ENCODE results near the gene HAAO. TPM values are rescaled to one million over a fixed set of nuclear protein-coding genes. Genes with fewer than 3 reads are reported as not detected.
A peak's percentile ranks its signal among the peaks of the same experiment; 100 is the strongest.

Gene HAAO
- total RNA-seq, 1 donor from 2014 or later = not detected

DNA sequence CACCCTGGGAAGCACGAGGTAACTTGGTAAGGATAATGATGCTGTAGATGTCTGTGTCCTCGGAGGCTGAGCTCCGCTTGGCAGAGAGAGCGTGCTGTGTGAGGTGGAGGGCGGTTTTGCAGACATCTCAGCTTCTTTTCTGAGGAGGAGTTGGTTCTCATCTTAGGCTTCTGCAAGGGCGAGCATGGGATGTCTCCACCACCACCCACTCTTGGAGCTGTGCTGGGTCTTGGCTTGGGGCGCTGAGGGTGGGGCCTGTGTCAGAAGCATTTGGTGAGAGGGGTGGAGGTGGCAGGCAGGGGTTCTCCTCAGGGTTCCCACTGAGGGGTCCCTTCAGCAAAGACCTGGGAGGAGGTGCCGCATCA lies 37.6 kb downstream of the HAAO start:
- peaks cover 5% of the 10 kb centered on the region for H3K27me3 Mint-ChIP-seq (ENCODE audit: unreplicated experiment)
- peaks cover 11% of the 10 kb centered on the region for H3K9me3 Mint-ChIP-seq (ENCODE audit: unreplicated experiment)
- DNase-seq = no peak
- H3K4me3 Mint-ChIP-seq (ENCODE audit: unreplicated experiment) = peak overlapping the region; percentile 69
- H3K4me1 Mint-ChIP-seq (ENCODE audit: low read depth, unreplicated experiment) = peaks cover 38% of the 10 kb centered on the region
- TF ChIP-seq, protein P1, sequence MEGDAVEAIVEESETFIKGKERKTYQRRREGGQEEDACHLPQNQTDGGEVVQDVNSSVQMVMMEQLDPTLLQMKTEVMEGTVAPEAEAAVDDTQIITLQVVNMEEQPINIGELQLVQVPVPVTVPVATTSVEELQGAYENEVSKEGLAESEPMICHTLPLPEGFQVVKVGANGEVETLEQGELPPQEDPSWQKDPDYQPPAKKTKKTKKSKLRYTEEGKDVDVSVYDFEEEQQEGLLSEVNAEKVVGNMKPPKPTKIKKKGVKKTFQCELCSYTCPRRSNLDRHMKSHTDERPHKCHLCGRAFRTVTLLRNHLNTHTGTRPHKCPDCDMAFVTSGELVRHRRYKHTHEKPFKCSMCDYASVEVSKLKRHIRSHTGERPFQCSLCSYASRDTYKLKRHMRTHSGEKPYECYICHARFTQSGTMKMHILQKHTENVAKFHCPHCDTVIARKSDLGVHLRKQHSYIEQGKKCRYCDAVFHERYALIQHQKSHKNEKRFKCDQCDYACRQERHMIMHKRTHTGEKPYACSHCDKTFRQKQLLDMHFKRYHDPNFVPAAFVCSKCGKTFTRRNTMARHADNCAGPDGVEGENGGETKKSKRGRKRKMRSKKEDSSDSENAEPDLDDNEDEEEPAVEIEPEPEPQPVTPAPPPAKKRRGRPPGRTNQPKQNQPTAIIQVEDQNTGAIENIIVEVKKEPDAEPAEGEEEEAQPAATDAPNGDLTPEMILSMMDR (IDR thresholded peaks at IDR 0.05; ENCODE audit: partially characterized antibody, unreplicated experiment) = no peak
- peak overlapping the region; percentile 93 for H3K27ac Mint-ChIP-seq (ENCODE audit: unreplicated experiment)
- H3K36me3 Mint-ChIP-seq (ENCODE audit: unreplicated experiment) = peaks cover 5% of the 10 kb centered on the region

DNA sequence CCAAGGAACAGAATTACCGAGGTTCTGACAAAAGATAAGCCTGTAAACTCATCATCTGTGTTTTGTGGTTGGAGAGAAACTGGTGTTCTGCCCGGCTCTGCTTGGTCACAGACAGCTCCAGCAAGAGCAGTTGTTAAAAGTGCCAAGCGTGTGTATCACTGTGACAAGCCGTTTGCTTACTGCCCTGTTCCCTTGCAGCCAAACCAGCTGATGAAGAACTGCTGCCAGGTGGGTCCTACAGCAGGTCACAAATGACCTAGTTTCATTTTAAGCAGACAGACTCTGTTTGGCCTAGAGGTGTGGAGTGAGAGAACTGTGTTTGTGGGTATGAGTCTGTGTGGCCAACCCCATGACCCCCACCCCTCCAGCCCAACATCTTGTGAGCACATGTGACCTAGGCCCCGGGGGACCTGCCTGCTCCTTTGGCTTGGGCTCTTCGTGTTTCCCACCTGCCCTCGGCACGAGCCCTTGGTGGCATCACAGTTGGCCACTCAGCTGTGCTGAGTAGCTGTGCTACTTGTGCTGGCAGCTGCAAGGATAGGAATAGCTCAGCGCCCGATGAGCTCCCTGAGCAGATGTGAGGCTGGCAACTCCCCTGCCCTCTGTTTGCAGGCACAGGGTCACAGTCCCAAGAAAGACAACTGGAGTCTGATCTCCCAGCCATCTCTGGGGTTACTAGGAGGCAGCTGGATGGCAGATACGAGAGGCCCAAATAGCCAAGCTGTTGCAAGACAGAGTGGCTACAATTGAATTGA lies 38.2 kb downstream of the HAAO start:
- H3K27ac Mint-ChIP-seq (ENCODE audit: unreplicated experiment) = peak overlapping the region; percentile 93
- H3K4me1 Mint-ChIP-seq (ENCODE audit: low read depth, unreplicated experiment) = peaks cover 38% of the 10 kb centered on the region
- H3K27me3 Mint-ChIP-seq (ENCODE audit: unreplicated experiment) = peaks cover 5% of the 10 kb centered on the region
- H3K9me3 Mint-ChIP-seq (ENCODE audit: unreplicated experiment) = peaks cover 9% of the 10 kb centered on the region
- TF ChIP-seq, protein P1 (IDR thresholded peaks at IDR 0.05; ENCODE audit: partially characterized antibody, unreplicated experiment) = no peak
- H3K4me3 Mint-ChIP-seq (ENCODE audit: unreplicated experiment) = peak overlapping the region; percentile 69
- H3K36me3 Mint-ChIP-seq (ENCODE audit: unreplicated experiment) = peaks cover 5% of the 10 kb centered on the region
- DNase-seq = peak; percentile 68

DNA sequence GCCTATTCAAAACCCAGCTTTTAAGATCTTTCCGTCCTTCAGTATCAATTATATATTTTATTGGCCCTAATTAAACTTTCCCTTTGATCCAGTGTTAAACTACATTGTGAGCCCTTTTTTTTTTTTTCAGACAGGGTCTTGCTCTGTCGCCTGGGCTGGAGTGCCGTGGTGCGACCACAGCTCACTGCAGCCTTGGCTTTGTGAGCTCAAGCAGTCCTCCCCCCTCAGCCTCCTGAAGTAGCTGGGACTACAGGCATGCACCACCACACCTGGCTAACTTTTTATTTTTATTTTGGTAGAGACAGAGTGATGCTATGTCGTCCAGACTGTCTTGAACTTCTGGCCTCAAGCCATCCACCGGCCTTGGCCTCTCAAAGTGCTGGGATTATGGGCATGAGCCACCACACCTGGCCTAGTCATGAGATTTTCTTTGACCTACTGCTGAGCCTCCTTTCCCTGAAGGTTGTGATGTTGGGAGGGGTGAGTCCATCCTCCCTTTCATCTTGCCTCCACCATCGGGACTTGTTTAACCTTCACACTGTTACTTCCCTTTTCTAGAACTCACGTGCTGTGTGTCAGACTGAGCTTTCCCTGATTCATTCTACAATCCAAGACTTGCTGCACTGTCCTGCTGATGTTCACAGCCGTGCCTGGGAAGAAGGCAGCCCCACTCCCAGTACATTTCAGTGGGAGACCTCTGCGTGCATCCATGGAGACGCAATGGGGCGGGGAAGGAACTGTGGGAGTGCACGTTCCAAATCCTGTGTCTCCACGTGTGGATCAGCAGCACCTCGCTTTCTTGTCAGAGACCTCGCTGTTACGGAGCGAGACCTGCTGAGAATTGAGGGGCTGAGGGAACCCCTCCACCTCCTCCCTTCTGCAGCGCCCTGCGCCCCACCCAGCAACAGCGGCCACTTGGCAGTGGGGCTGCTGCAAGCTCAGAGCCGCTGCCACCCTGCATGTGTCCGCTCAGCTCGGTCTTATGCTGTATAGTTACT lies 39.3 kb downstream of the HAAO start:
- no peak overlapping the region for H3K4me3 Mint-ChIP-seq (ENCODE audit: unreplicated experiment)
- H3K36me3 Mint-ChIP-seq (ENCODE audit: unreplicated experiment) = no peaks in the 10 kb centered on the region
- H3K4me1 Mint-ChIP-seq (ENCODE audit: low read depth, unreplicated experiment) = peaks cover 28% of the 10 kb centered on the region
- TF ChIP-seq, protein P1 (IDR thresholded peaks at IDR 0.05; ENCODE audit: partially characterized antibody, unreplicated experiment) = no peak
- peaks cover 6% of the 10 kb centered on the region for H3K9me3 Mint-ChIP-seq (ENCODE audit: unreplicated experiment)
- no peak overlapping the region for H3K27ac Mint-ChIP-seq (ENCODE audit: unreplicated experiment)
- H3K27me3 Mint-ChIP-seq (ENCODE audit: unreplicated experiment) = peaks cover 5% of the 10 kb centered on the region
- DNase-seq = no peak

DNA sequence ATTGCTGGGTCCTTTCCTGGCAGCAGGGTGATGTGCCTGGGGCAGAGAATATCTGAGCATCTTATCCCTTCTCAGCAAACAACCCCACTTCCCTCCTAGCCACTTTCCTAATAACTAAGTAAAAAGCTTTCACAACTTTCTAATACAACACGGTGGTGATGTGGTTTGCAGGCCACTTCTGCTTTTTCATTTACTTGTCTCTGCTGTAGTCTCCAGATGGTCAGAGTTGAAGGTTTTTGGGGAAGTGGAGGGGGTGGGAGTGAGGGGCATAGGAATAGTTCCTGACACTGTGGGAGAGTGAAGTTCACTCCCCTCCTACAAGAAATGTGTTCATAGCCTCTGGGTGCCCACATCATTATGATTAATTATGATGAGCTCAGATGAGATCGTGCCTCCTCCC lies 40.1 kb downstream of the HAAO start:
- TF ChIP-seq, protein P1 (IDR thresholded peaks at IDR 0.05; ENCODE audit: partially characterized antibody, unreplicated experiment) = no peak
- Mint-ChIP-seq H3K4me1 (ENCODE audit: low read depth, unreplicated experiment) (peaks cover 25% of the 10 kb centered on the region), H3K27me3 (ENCODE audit: unreplicated experiment) (peaks cover 5% of the 10 kb centered on the region), H3K36me3 (ENCODE audit: unreplicated experiment) (no peaks in the 10 kb centered on the region), H3K9me3 (ENCODE audit: unreplicated experiment) (peaks cover 6% of the 10 kb centered on the region), H3K27ac (ENCODE audit: unreplicated experiment) (no peak overlapping the region), H3K4me3 (ENCODE audit: unreplicated experiment) (no peak overlapping the region)
- no peak for DNase-seq

All from glutamatergic neuron (in vitro differentiated cells).